ACC112 (cell line): ENCODE measurements around the gene SLC7A11.
A peak's percentile ranks its signal among the peaks of the same experiment; 100 is the strongest.

Experiments
- H2AFZ ChIP-seq: fragments of 200-600 bp; sonication (generic); one replicate; pipeline ENCODE4 v1.6.0; 2017; ENCODE audit warnings: antibody characterized with exemption, low read length; ENCODE audit not compliant: unreplicated experiment
- H3K27ac ChIP-seq: fragments of 200-600 bp; sonication (generic); 2 replicates; pipeline ENCODE4 v1.5.1; 2014; ENCODE audit warnings: low read depth, mild to moderate bottlenecking, antibody characterized with exemption, low read length, moderate library complexity
- H3K27me3 ChIP-seq: fragments of 200-600 bp; sonication (generic); 2 replicates; pipeline ENCODE4 v1.6.1; 2014; ENCODE audit warnings: mild to moderate bottlenecking, antibody characterized with exemption, low read length, moderate library complexity, mixed read lengths; ENCODE audit not compliant: insufficient read depth
- H3K36me3 ChIP-seq: fragments of 200-600 bp; sonication (generic); 2 replicates; pipeline ENCODE4 v1.6.1; 2016; ENCODE audit warnings: mild to moderate bottlenecking, antibody characterized with exemption, low read length, moderate library complexity, mixed read lengths; ENCODE audit not compliant: insufficient read depth
- H3K4me1 ChIP-seq: fragments of 200-600 bp; sonication (generic); one replicate; pipeline ENCODE4 v1.6.1; 2016; ENCODE audit warnings: low read length, mixed read lengths; ENCODE audit not compliant: insufficient read depth, unreplicated experiment, control insufficient read depth
- H3K4me3 ChIP-seq: fragments of 200-600 bp; sonication (generic); 2 replicates; pipeline ENCODE4 v1.5.1; 2014; ENCODE audit warnings: mild to moderate bottlenecking, low read depth, low read length
- H3K79me2 ChIP-seq: fragments of 200-600 bp; sonication (generic); one replicate; pipeline ENCODE4 v1.6.0; 2016; ENCODE audit warnings: low read length; ENCODE audit not compliant: control insufficient read depth, unreplicated experiment, insufficient read depth

SLC7A11 gene

DNA sequence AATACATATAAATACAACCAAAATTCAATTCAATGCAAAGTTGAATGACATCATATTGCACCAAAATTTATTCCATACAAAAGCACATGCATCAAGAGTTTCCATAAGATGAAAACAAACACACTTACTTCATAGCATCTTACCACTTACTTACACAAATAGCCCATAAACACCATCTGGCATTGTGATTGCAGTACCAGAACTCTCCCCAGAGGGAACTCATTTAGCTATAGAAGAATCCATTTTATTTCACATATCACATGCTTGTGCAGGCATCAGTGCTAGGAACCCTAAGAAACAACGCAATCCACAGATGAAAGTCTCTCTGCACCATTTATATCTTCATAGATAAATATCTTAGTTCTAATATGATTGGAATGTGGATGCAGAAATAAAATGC, 77.9 kb downstream of the SLC7A11 start:
- H2AFZ ChIP-seq: no peak overlapping the region
- no peaks in the 10 kb centered on the region; the same call in 1 of the 2 replicates for H3K36me3 ChIP-seq
- no peaks in the 10 kb centered on the region for H3K79me2 ChIP-seq
- H3K4me3 ChIP-seq: no peak overlapping the region
- no peak overlapping the region for H3K27ac ChIP-seq
- peaks cover 7% of the 10 kb centered on the region for H3K4me1 ChIP-seq
- no peaks in the 10 kb centered on the region for H3K27me3 ChIP-seq

DNA sequence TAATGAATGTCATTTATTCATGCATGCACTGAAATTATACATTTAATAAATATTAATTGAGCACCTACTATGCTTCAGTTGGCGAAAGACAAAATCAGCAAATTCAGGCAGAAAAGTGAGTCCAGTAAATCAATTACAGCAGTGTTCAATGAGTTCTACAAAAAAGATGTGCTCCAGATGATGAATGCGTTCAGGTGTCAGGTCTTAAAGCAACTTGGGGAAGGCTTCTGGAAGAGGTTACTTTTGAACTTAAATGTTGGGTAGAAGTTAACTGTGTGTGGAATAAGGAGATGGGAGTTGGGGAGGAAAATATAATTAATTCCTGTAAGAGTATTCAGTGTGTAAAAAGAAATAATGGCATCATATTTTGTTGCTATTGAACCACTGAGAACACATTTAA, 79.0 kb downstream of the SLC7A11 start:
- no peak overlapping the region for H3K27ac ChIP-seq

DNA sequence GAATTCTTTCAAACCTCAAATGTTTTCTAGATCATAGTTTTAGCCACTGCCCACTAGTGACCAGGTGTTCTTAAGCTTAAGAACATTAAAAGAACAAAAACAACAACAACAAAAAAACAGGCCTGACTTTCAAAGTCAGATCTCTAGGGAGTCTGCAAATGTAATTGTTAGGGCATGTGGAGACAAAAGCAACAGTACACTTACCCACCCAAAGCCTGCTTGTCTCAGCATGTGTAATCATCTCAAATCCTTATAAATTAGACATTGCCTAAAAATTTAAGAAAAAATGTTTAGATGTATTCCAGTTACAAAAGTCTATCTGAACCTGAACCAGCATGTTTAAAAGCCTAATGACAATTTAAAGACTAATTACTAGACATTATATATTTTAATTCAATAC, 79.9 kb downstream of the SLC7A11 start:
- Histone ChIP-seq H3K4me1 (peaks cover 16% of the 10 kb centered on the region), H2AFZ (no peak overlapping the region), H3K27me3 (no peaks in the 10 kb centered on the region), H3K27ac (no peak overlapping the region), H3K36me3 (no peaks in the 10 kb centered on the region), H3K4me3 (no peak overlapping the region), H3K79me2 (no peaks in the 10 kb centered on the region)

More for the DNA sequence above, 79.0 kb downstream of the SLC7A11 start:
- Histone ChIP-seq H3K4me1 (peaks cover 16% of the 10 kb centered on the region), H3K4me3 (no peak overlapping the region), H3K36me3 (no peaks in the 10 kb centered on the region; the same call in 1 of the 2 replicates), H3K79me2 (no peaks in the 10 kb centered on the region), H2AFZ (no peak overlapping the region), H3K27me3 (no peaks in the 10 kb centered on the region)

DNA sequence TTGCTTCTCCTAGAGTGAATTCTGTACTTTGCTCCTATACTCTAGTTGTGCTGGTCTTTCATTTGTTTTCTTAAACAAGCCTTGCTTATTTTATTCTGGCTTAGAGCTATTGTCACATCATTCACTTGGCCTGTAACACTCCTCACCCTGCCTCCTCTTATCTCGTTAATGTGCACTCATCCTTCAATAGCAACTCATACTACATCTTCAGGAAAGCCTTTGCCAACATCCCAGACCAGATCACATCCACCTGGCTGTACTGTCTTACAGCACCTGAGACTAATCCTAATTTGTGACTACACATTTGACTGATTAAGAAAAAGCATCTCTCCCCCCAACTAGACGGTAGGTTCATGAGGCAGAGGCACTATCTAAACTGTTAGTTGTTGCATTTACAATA, 80.8 kb downstream of the SLC7A11 start:
- Histone ChIP-seq H3K4me1 (peaks cover 16% of the 10 kb centered on the region), H2AFZ (no peak overlapping the region), H3K27ac (no peak overlapping the region), H3K36me3 (no peaks in the 10 kb centered on the region), H3K4me3 (no peak overlapping the region), H3K27me3 (no peaks in the 10 kb centered on the region), H3K79me2 (no peaks in the 10 kb centered on the region)

DNA sequence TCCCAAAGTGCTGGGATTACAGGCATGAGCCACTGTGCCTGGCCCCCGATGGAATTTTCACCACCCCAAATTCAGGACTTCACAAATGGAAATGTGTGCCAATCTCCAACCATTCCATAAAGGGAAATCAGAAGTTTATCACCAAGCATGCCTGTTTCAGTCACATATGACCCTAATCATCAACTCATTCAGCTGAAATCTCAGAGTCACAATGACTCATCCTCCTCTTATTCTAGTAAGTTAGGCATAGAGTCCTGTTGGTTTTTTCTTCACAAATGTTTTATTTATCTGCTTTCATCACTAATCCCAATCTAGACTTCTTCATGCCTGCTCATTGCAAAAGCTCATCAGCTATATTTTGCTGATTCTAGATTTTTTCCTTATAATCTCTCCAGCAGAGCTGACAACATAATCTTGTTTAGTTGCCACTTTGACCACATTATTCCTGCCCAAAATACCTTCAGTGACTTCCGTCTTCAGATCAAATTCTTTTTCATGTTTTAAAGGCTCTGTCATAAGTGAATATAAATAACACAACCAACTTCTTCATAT, 83.3 kb downstream of the SLC7A11 start:
- Histone ChIP-seq H3K27ac (peak overlapping the region; percentile 55), H3K36me3 (no peaks in the 10 kb centered on the region), H3K4me1 (peaks cover 16% of the 10 kb centered on the region), H3K4me3 (no peak overlapping the region), H2AFZ (peak overlapping the region; percentile 36), H3K79me2 (no peaks in the 10 kb centered on the region), H3K27me3 (no peaks in the 10 kb centered on the region)

DNA sequence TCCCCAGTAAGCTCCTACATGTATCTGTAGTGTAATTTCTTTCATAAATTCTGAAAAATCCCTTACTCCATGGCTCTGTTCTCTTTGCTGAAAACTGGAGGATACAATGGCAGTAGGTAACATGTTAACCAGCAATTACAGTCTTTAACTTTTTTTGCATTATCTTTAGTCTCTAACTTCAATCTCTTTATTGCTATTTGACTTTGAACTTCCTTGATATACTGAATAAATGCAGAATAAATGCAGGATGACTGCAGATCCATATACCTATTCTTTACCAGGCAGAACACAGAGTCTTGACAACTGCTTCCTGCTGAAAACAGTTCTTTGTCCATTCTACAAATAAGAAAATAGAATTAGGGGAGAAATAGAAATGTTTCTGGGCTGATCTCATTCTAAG, 101.3 kb downstream of the SLC7A11 start:
- H3K79me2 ChIP-seq: no peaks in the 10 kb centered on the region
- no peak overlapping the region for H3K4me3 ChIP-seq
- no peaks in the 10 kb centered on the region for H3K27me3 ChIP-seq
- H3K4me1 ChIP-seq: no peaks in the 10 kb centered on the region
- no peak overlapping the region for H2AFZ ChIP-seq
- no peak overlapping the region for H3K27ac ChIP-seq
- no peaks in the 10 kb centered on the region for H3K36me3 ChIP-seq

DNA sequence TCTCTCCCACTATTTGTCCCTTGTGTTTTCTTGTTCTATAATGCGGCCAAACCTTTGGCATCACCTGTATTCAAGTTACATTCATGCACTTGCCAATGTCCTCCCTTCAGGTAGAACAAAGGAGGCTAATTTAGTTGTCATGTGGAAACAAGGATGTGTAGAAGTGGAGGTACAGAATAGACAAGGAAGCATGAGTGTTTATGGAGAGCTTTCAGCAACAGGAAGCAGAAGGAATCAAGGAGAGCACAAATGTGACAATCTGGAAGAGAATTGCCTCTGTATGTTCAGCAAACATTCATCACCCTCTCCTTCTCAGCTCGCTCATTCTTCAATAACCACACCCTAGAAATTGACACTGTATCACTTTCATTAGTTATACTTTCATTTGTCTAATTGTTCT, 103.4 kb downstream of the SLC7A11 start:
- no peaks in the 10 kb centered on the region for H3K36me3 ChIP-seq
- H2AFZ ChIP-seq: no peak overlapping the region
- H3K4me1 ChIP-seq: no peaks in the 10 kb centered on the region
- H3K27ac ChIP-seq: no peak overlapping the region
- no peaks in the 10 kb centered on the region for H3K27me3 ChIP-seq
- no peak overlapping the region for H3K4me3 ChIP-seq
- no peaks in the 10 kb centered on the region for H3K79me2 ChIP-seq

DNA sequence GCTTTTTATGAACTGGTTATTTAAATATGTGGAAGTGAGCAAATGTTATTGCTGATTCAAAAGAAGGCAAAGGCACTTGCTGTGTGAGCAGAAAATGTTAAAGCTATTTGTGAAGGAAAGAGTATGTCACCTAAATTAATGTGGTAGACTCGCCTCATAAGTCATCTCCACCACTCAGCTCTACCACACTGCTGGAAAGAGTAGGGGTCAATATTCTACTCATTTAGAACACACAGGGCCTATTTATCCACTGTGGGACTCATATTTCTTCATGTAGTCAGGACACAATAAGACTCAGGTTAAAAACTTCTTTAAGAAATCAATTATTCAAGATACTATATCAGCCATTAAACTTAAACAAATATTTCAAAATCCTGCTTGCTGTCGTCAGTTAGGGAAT, 106.5 kb downstream of the SLC7A11 start:
- Histone ChIP-seq H3K79me2 (no peaks in the 10 kb centered on the region), H3K36me3 (no peaks in the 10 kb centered on the region), H3K4me1 (no peaks in the 10 kb centered on the region), H3K27ac (no peak overlapping the region), H2AFZ (no peak overlapping the region), H3K27me3 (no peaks in the 10 kb centered on the region), H3K4me3 (no peak overlapping the region)

DNA sequence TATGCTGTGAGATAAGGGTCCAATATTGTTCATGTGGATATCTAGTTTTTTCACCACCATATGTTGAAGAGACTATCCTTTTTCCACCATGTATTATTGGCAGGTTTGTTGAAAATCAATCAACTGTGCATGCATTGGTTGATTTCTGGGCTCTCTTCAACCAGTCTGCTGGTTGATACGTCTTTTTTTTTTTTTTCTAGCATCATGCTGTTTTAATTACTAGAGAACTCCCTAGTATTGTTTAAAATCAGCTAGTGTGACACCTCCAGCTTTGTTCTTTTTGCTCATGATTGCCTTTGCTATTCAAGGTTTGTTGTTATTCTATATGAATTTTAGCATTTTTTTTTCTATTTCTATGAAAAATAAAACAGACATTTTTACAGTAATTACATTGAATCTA, 123.9 kb downstream of the SLC7A11 start:
- Histone ChIP-seq H3K4me1 (peaks cover 6% of the 10 kb centered on the region), H2AFZ (no peak overlapping the region), H3K79me2 (no peaks in the 10 kb centered on the region), H3K27ac (no peak overlapping the region), H3K4me3 (no peak overlapping the region), H3K36me3 (no peaks in the 10 kb centered on the region), H3K27me3 (no peaks in the 10 kb centered on the region)

DNA sequence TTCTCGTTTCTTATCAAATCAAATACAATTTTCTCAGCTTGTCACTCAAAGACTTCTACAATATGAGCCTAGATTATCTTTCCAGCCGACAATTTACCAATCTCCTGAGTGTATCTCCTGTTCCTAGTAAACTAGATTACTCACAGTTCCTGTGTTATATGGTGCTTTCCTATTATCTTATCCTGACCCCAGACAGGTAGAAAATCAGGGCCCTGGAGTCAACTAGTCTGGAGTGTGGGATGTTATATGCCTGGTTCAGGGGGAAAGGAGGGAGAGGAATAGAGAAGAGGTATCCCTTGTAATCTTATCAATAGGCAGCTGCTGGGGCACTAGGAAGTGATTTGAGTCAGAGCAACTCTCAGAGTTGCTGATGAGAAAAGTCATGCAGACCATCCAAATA, 127.1 kb downstream of the SLC7A11 start:
- Histone ChIP-seq H3K79me2 (no peaks in the 10 kb centered on the region), H3K36me3 (no peaks in the 10 kb centered on the region), H3K4me1 (peaks cover 15% of the 10 kb centered on the region), H3K27ac (no peak overlapping the region), H3K27me3 (no peaks in the 10 kb centered on the region), H3K4me3 (no peak overlapping the region), H2AFZ (no peak overlapping the region)

DNA sequence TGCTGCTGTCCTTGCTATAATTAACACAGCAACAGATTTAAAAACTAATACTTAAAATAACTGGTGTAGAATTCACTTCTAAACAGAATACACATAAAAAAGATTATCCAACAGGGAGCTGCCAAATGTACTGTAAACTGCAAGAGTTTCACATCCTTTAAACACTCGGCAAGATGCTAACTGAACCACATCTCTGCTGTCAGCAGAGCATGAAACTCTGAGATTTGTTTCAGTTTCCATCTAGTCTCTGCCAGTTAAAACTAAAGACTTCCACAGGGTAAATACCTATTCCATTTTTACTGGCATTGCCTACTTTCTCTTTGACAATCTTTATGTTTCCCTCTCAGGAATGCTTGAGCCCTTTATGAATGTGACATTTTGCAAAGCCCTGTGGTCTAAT, 127.7 kb downstream of the SLC7A11 start:
- Histone ChIP-seq H2AFZ (peak overlapping the region; percentile 61), H3K4me3 (no peak overlapping the region), H3K36me3 (no peaks in the 10 kb centered on the region), H3K27ac (no peak overlapping the region), H3K79me2 (no peaks in the 10 kb centered on the region), H3K4me1 (peaks cover 15% of the 10 kb centered on the region), H3K27me3 (no peaks in the 10 kb centered on the region)
